ENCODE measurements around the gene RFC3.

RFC3 gene

DNA sequence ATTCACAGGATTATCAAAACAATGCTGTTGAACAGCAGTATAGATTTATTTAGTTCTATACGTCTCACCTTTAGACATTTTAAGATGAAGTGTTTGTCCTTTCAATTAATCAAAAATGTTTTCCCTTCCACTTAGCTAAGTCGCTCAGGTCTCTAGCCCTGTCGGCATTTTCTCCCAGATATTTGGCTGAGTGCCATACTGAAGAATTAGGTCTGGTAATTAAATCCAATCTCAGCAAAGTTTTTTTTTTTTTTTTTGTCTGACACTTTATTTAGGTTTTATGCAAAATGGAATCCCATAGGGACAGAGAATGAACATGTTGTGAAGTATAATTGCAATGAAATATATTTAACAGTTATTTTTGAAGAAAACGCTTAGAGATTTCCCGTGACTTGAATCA lies 44.1 kb downstream of the RFC3 start:
- DNase-seq (ENCODE audit: low read depth) = no peak

DNA sequence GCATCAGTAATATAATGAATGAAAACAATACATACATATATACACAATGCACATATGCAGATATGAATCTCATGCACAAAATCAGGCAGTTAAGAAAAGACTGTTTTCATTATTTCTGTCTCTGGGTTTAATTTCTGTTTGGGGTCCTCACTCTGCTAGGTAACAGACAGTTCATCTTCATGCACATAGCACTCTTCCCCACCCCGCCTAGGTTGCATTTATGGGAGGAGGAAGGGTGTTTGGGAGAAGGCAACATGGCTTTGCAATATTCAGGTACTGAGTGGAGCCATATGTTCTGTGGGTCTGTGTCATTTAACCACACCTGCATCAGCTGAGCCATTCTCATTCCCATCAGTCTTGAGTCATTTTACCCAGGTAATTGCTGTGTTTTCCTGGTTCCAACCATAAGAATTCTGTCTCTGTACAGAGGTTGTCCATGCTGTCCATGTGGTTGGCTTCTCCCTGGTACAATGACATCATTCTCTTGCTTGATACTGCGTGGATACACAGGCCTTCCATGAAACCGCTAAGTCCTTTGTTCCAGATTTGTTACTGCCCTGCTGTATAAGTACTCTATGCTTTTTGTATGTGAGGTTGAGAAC lies 45.3 kb downstream of the RFC3 start:
- H3K4me3 ChIP-seq (ENCODE audit: control insufficient read depth, low read depth, low read length) = no peak overlapping the region
- no peak for DNase-seq (ENCODE audit: low read depth)
- TF ChIP-seq CTCF (IDR thresholded peaks at IDR 0.05; ENCODE audit: control insufficient read depth, insufficient read depth, low read depth, low read length, missing control alignments) = no peak

More for the DNA sequence above, 44.1 kb downstream of the RFC3 start:
- no peak overlapping the region for H3K4me3 ChIP-seq (ENCODE audit: control insufficient read depth, low read depth, low read length)
- no peak for TF ChIP-seq CTCF (IDR thresholded peaks at IDR 0.05; ENCODE audit: control insufficient read depth, insufficient read depth, low read depth, low read length, missing control alignments)

GRCh38 chr13:33865945-33866344 lies 48.0 kb downstream of the RFC3 start:
- no peak for TF ChIP-seq CTCF (IDR thresholded peaks at IDR 0.05; ENCODE audit: control insufficient read depth, insufficient read depth, low read depth, low read length, missing control alignments)
- H3K4me3 ChIP-seq (ENCODE audit: control insufficient read depth, low read depth, low read length) = no peak overlapping the region
- no peak for DNase-seq (ENCODE audit: low read depth)

DNA sequence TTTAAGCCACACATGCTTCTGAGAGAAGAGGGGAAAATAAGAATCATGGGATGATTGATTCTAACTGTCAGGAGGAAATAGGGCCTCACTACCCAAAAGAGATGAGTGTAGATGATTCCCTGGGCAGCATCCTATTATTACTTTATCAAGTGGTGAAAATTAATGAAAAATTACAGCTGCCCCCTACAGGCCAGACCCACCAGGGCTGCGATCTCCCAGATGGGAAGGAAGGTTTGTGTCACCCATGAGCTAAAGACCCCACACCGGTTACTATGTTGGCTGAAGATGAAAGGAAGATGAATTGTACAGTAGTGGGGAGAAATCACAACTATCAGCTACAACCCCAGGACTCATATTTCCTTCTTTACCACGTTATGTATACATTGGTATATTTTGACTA lies 49.5 kb downstream of the RFC3 start:
- H3K4me3 ChIP-seq (ENCODE audit: control insufficient read depth, low read depth, low read length) = no peak overlapping the region
- no peak for DNase-seq (ENCODE audit: low read depth)
- no peak for TF ChIP-seq CTCF (IDR thresholded peaks at IDR 0.05; ENCODE audit: control insufficient read depth, insufficient read depth, low read depth, low read length, missing control alignments)

DNA sequence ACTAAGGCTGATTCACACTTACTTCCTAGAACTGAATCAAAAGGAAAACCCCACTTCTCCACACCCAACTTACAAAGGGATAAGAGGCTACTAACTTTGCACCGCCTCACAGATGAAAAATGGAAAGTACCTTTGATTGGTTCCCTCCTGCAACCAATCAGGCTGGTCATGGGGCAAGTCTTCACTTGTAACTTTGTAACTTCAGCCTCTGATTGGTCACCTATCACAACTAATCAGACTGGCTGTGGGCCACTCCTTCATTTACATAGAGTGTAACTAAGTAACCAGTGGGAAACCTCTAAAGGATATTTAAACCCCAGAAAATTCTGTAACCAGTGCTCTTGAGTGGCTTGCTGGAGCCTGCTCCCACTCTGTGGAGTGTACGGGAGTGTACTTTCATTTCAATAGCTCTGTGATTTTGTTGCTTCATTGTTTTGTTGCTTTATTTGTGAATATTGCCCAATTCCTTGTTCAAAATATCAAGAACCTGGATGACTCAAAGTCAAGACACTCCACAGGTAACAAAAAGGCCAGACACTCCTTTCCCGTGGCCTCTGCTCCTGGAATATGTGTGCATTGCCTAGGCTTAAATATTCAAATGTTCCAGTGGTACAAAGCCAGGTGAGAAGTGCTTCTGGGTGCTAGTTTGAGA lies 50.5 kb downstream of the RFC3 start:
- DNase-seq (ENCODE audit: low read depth) = no peak
- no peak overlapping the region for H3K4me3 ChIP-seq (ENCODE audit: control insufficient read depth, low read depth, low read length)
- TF ChIP-seq CTCF (IDR thresholded peaks at IDR 0.05; ENCODE audit: control insufficient read depth, insufficient read depth, low read depth, low read length, missing control alignments) = no peak

- H3K4me3 ChIP-seq (ENCODE audit: control insufficient read depth, low read depth, low read length) = no peak overlapping the region
- DNase-seq (ENCODE audit: low read depth) = no peak
- TF ChIP-seq CTCF (IDR thresholded peaks at IDR 0.05; ENCODE audit: control insufficient read depth, insufficient read depth, low read depth, low read length, missing control alignments) = no peak
These were observed 51.1 kb downstream of the RFC3 start for GRCh38 chr13:33869005-33869404.
